ENCODE data around the gene NIF3L1. TPM values are rescaled to one million over a fixed set of nuclear protein-coding genes. Genes with fewer than 3 reads are reported as not detected.

Gene NIF3L1
- total RNA-seq, 1 experiment from 2014 or later = 55.4 TPM

DNA sequence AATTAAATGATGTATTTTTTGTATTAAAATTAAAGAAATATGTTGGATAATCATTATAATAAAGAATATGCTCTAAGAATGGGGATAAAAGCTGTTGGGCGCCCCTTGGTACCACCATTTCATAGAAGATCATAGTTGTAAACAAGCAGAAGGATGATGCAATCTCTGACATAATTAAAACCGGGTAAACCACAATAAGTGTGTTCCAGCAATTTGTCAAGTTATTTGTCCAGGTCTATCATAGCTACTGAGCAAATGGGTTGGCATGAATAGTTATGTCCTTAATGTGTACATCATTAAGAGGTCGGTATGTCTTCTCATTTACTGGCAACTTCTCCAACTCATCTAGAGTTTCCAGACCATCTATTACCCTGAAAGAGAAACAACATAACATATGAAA lies 18.0 kb upstream of the NIF3L1 start:
- no peak overlapping the region for H3K4me3 Mint-ChIP-seq
- no CpG with 5 or more reads among the region's 3 CpGs for WGBS (ENCODE audit: extremely low coverage, insufficient read length, low lambda C conversion rate)
- no peak overlapping the region for H2BK120ac ChIP-seq (ENCODE audit: low read depth, low read length, poor library complexity, severe bottlenecking)
- H3K27me3 ChIP-seq (ENCODE audit: insufficient read depth, low read length) = no peaks in the 10 kb centered on the region
- H3K27ac Mint-ChIP-seq = no peak overlapping the region
- H3T11ph ChIP-seq (ENCODE audit: low read length) = no peak overlapping the region
- no peak overlapping the region for H3K56ac ChIP-seq (ENCODE audit: insufficient read length, low read depth, low read length)
- no peak overlapping the region for H3K18ac ChIP-seq (ENCODE audit: insufficient read length, low read depth, low read length)
- H3K4me2 ChIP-seq (ENCODE audit: insufficient read depth, insufficient read length, low read length) = no peak overlapping the region
- no peaks in the 10 kb centered on the region for H3K9me3 Mint-ChIP-seq
- no peak overlapping the region for H4K91ac ChIP-seq (ENCODE audit: insufficient read length, low read depth, low read length)
- no peak for DNase-seq
- TF ChIP-seq, protein P1, sequence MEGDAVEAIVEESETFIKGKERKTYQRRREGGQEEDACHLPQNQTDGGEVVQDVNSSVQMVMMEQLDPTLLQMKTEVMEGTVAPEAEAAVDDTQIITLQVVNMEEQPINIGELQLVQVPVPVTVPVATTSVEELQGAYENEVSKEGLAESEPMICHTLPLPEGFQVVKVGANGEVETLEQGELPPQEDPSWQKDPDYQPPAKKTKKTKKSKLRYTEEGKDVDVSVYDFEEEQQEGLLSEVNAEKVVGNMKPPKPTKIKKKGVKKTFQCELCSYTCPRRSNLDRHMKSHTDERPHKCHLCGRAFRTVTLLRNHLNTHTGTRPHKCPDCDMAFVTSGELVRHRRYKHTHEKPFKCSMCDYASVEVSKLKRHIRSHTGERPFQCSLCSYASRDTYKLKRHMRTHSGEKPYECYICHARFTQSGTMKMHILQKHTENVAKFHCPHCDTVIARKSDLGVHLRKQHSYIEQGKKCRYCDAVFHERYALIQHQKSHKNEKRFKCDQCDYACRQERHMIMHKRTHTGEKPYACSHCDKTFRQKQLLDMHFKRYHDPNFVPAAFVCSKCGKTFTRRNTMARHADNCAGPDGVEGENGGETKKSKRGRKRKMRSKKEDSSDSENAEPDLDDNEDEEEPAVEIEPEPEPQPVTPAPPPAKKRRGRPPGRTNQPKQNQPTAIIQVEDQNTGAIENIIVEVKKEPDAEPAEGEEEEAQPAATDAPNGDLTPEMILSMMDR (conservative IDR thresholded peaks at IDR 0.05) = no peak
- H4K20me1 ChIP-seq (ENCODE audit: control insufficient read depth, insufficient read depth, insufficient read length) = no peaks in the 10 kb centered on the region
- H3K27me3 Mint-ChIP-seq (ENCODE audit: low read depth) = no peaks in the 10 kb centered on the region
- H3K9me3 ChIP-seq (ENCODE audit: control insufficient read depth, low read depth, low read length) = no peaks in the 10 kb centered on the region
- no peak overlapping the region for H4K5ac ChIP-seq (ENCODE audit: insufficient read length, low read depth, low read length)
- no peak overlapping the region for H4K8ac ChIP-seq (replicated peaks; ENCODE audit: insufficient read length, low read depth, low read length)
- H3K27ac ChIP-seq (ENCODE audit: insufficient read length, low read depth, low read length) = no peak overlapping the region
- H3K14ac ChIP-seq (ENCODE audit: insufficient read depth, low read length) = no peak overlapping the region
- H2BK20ac ChIP-seq (ENCODE audit: low read depth, low read length, poor library complexity, severe bottlenecking) = no peak overlapping the region
- peaks cover 8 to 37% (median 35%) of the 10 kb centered on the region in 3 experiments for H3K36me3 Mint-ChIP-seq (ENCODE audit: insufficient read depth in 1 of 3, low read depth in 3 of 3)
- no peaks in the 10 kb centered on the region for H3K79me1 ChIP-seq (ENCODE audit: insufficient read depth, low read depth, low read length, poor library complexity, severe bottlenecking)
- no peak overlapping the region for H2BK5ac ChIP-seq (ENCODE audit: insufficient read length, low read length)
- H3K23me2 ChIP-seq (ENCODE audit: insufficient read length, low read depth, low read length, poor library complexity, severe bottlenecking) = no peaks in the 10 kb centered on the region
- H3K4me1 Mint-ChIP-seq = no peaks in the 10 kb centered on the region
- no peak overlapping the region for H2BK15ac ChIP-seq (ENCODE audit: low read depth, low read length)
- no peak overlapping the region for H2BK12ac ChIP-seq (ENCODE audit: insufficient read length, low read depth, low read length)
- H3K4me1 ChIP-seq (ENCODE audit: insufficient read depth, low read length) = no peaks in the 10 kb centered on the region
- no peak overlapping the region for H3K9ac ChIP-seq (ENCODE audit: extremely low read depth, insufficient read length, low read length)
- H3K23ac ChIP-seq (ENCODE audit: insufficient read length, low read depth, low read length) = no peak overlapping the region
- H3K4ac ChIP-seq (ENCODE audit: low read depth, low read length) = no peak overlapping the region
- no peak overlapping the region for H2AK5ac ChIP-seq (ENCODE audit: insufficient read length, low read length)
- no peak overlapping the region for H2AFZ ChIP-seq (ENCODE audit: low read length)
- H3K79me2 ChIP-seq (ENCODE audit: insufficient read depth, low read length) = no peaks in the 10 kb centered on the region

Data from H9 (cell line).